ENCODE measurements around the gene LRGUK. TPM values are rescaled to one million over a fixed set of nuclear protein-coding genes. Genes with fewer than 3 reads are reported as not detected.

LRGUK gene
- total and polyA plus RNA-seq, 12 donors = 0.15 to 0.47 (median 0.22) TPM; not detected in 5

DNA sequence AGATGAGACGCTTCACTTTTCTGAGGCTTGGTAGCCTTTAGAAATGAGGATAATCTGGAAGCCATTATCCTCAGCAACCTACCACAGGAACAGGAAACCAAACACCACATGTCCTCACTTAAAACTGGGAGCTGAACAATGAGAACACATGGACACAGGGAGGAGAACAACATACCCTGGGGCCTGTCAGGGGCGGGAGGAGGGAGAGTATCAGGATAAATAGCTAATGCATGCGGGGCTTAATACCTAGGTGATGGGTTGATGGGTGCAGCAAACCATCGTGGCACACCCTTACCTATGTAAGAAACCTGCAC lies 48.9 kb downstream of the LRGUK start:
- no peak overlapping the region for H3K4me3 ChIP-seq
- H3K27me3 ChIP-seq = no peaks in the 10 kb centered on the region
- no peaks in the 10 kb centered on the region for H3K9me3 ChIP-seq
- no peaks in the 10 kb centered on the region for H3K36me3 ChIP-seq
- no peak for ATAC-seq
- intact Hi-C loops (cut with DNase I) = no loop called here
- TF ChIP-seq, protein P1, sequence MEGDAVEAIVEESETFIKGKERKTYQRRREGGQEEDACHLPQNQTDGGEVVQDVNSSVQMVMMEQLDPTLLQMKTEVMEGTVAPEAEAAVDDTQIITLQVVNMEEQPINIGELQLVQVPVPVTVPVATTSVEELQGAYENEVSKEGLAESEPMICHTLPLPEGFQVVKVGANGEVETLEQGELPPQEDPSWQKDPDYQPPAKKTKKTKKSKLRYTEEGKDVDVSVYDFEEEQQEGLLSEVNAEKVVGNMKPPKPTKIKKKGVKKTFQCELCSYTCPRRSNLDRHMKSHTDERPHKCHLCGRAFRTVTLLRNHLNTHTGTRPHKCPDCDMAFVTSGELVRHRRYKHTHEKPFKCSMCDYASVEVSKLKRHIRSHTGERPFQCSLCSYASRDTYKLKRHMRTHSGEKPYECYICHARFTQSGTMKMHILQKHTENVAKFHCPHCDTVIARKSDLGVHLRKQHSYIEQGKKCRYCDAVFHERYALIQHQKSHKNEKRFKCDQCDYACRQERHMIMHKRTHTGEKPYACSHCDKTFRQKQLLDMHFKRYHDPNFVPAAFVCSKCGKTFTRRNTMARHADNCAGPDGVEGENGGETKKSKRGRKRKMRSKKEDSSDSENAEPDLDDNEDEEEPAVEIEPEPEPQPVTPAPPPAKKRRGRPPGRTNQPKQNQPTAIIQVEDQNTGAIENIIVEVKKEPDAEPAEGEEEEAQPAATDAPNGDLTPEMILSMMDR (IDR thresholded peaks at IDR 0.05) = no peak
- 91 to 92% methylated on average over 4 of the region's 4 CpGs for WGBS, 2 donors
- no peak overlapping the region for H3K27ac ChIP-seq
- peaks cover 0 to 17% (median 0%) of the 10 kb centered on the region in 9 donors for H3K4me1 ChIP-seq
- DNase-seq = no peak

DNA sequence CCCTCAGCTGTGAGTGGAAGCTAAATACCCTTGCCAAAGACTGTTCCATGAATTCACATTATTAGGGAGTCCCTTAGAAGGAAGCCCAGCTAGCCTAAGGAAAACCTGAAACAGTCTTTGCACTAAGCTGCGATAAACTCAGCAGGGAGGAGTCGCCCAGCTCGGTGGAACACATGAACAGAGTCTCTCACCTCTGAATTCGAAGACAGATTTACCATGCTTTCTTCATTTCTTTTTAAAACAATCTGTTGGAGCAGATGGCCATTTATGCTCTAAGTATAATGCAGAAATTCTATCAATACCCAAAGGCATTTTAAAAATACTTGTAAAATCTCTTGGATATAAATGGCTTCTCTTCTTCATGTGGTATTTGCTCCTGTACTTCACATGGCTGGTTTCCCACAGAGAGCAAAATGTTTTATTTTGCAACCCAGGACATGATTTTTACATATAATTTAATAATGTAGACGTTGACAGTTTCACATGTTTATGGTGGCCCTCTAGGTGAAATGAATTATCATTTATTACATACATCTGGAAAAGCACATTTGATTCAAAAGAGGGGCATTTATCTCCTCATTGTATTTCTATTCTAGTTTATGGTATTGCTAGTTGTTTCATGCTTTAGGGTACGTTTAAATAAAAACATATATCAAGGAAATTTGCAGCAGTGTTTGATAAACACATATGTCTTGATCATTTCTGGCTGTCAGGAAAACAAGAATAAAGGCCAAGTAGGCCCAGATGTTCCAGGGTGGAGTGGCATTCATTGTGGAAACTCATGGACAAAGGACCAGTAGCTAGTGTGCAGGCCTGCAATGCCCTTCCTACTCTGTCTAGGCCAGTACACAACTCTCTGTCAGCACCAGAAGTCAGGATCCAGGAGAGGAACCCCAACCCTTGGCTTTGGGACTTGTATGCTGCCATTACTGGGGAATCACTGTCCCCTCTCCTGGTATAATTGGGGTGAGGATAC lies 52.2 kb downstream of the LRGUK start:
- H3K36me3 ChIP-seq = no peaks in the 10 kb centered on the region
- intact Hi-C loops (cut with DNase I) = no loop called here

DNA sequence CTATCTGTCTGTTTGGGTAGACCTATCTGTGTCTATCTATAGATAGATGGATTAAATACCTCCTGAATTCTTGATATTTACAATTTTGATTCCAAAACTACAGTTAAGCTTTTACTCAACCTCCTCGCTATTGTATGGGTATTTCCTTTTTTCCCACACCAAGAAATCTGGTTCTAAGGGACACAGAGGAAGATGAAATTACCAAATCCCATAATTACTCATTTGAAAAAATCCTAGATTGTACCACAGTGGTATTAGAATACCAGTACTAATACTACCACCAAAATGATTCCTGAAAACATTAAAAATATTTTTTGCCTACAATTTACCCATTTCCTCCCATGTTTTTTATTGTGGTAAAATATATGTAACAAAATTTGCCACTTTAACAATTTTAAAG lies 53.2 kb downstream of the LRGUK start:
- TF ChIP-seq, protein P1 (IDR thresholded peaks at IDR 0.05) = no peak
- ATAC-seq (no peak), DNase-seq (no peak)
- no peaks in the 10 kb centered on the region for H3K36me3 ChIP-seq
- 92 to 95% methylated on average over 1 of the region's 1 CpG for WGBS, 2 donors
- H3K4me1 ChIP-seq = peaks cover 0 to 3% (median 0%) of the 10 kb centered on the region in 9 donors
- intact Hi-C loops (cut with DNase I) = no loop called here
- H3K9me3 ChIP-seq = no peaks in the 10 kb centered on the region
- no peak overlapping the region for H3K4me3 ChIP-seq
- H3K27me3 ChIP-seq = peaks cover 0 to 8% (median 0%) of the 10 kb centered on the region in 7 donors
- no peak overlapping the region for H3K27ac ChIP-seq

More for the DNA sequence above, 52.2 kb downstream of the LRGUK start:
- WGBS, 2 donors = 87 to 88% methylated on average over 6 of the region's 6 CpGs
- TF ChIP-seq, protein P1 (IDR thresholded peaks at IDR 0.05) = no peak
- DNase-seq (no peak), ATAC-seq (no peak)
- peaks cover 0 to 14% (median 0%) of the 10 kb centered on the region in 9 donors for H3K4me1 ChIP-seq
- peaks cover 0 to 5% (median 0%) of the 10 kb centered on the region in 7 donors for H3K27me3 ChIP-seq
- no peaks in the 10 kb centered on the region for H3K9me3 ChIP-seq
- no peak overlapping the region for H3K27ac ChIP-seq
- no peak overlapping the region for H3K4me3 ChIP-seq

DNA sequence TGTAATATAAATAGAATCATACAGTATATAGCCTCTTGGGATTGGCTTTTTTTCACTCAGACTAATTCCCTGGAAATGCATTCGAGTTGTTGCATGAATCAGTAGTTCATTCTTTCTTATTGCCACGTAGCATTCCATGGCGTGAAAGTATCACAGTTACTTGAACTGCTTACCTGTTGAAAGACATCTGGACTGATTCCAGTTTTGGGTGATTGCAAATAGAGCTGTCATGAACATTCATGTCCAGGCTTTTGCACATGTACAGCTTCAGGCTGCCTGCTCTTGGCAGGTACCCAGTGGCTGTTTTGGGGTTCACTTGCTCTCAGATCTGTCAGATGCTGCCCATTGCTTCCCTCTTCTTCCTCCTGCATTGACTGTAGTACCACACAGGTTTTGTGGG lies 54.9 kb downstream of the LRGUK start:
- H3K27me3 ChIP-seq = peaks cover 0 to 8% (median 0%) of the 10 kb centered on the region in 7 donors
- DNase-seq (no peak), ATAC-seq (no peak)
- WGBS, 2 donors = 21 to 28% methylated on average over 3 of the region's 3 CpGs
- TF ChIP-seq, protein P1 (IDR thresholded peaks at IDR 0.05) = no peak
- H3K9me3 ChIP-seq = no peaks in the 10 kb centered on the region
- H3K36me3 ChIP-seq = no peaks in the 10 kb centered on the region
- no peaks in the 10 kb centered on the region for H3K4me1 ChIP-seq
- H3K27ac ChIP-seq = no peak overlapping the region
- H3K4me3 ChIP-seq = no peak overlapping the region
- intact Hi-C loops (cut with DNase I) = no loop called here
